ENCODE measurements around the gene EGFR.

DNA sequence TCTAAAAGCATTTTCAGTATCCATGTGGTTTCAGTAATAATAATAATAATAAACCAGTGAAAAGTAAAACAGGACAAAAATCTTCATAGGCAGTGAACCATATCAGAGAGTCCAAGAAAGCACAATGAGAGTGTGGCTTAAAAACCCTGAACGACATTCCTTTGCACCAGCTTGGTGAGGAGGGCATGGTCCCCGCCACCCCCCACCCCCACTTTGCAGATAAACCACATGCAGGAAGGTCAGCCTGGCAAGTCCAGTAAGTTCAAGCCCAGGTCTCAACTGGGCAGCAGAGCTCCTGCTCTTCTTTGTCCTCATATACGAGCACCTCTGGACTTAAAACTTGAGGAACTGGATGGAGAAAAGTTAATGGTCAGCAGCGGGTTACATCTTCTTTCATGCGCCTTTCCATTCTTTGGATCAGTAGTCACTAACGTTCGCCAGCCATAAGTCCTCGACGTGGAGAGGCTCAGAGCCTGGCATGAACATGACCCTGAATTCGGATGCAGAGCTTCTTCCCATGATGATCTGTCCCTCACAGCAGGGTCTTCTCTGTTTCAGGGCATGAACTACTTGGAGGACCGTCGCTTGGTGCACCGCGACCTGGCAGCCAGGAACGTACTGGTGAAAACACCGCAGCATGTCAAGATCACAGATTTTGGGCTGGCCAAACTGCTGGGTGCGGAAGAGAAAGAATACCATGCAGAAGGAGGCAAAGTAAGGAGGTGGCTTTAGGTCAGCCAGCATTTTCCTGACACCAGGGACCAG is 172.5 kb downstream of the EGFR start:
- TF ChIP-seq, protein P1, sequence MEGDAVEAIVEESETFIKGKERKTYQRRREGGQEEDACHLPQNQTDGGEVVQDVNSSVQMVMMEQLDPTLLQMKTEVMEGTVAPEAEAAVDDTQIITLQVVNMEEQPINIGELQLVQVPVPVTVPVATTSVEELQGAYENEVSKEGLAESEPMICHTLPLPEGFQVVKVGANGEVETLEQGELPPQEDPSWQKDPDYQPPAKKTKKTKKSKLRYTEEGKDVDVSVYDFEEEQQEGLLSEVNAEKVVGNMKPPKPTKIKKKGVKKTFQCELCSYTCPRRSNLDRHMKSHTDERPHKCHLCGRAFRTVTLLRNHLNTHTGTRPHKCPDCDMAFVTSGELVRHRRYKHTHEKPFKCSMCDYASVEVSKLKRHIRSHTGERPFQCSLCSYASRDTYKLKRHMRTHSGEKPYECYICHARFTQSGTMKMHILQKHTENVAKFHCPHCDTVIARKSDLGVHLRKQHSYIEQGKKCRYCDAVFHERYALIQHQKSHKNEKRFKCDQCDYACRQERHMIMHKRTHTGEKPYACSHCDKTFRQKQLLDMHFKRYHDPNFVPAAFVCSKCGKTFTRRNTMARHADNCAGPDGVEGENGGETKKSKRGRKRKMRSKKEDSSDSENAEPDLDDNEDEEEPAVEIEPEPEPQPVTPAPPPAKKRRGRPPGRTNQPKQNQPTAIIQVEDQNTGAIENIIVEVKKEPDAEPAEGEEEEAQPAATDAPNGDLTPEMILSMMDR (conservative IDR thresholded peaks at IDR 0.05; ENCODE audit: low read length): no peak
- TF ChIP-seq EZH2phosphoT487 (IDR thresholded peaks at IDR 0.05; ENCODE audit: borderline replicate concordance): no peak

Data from Loucy (cell line).